ENCODE results near the gene MUC3A. TPM values are rescaled to one million over a fixed set of nuclear protein-coding genes. Genes with fewer than 3 reads are reported as not detected.
"Not testable (repeated sequence)": the region's sequence is repeated elsewhere in the genome, so short reads cannot be mapped to it uniquely, and the experiment has no call there.

MUC3A gene
- total and polyA plus RNA-seq, 2 of the 8 experiments (the other 6 are each of a cell fraction or from before 2014, with no cell fraction given), result 15.4 to 43.9 TPM

GRCh38 chr7:100998530-100998929 lies 49.2 kb downstream of the MUC3A start:
- H3K27ac ChIP-seq (ENCODE audit: low read depth, low read length); CTCF ChIA-PET (ENCODE audit: partially characterized antibody); H3K18ac ChIP-seq (ENCODE audit: extremely low read depth, low read length); H2BK15ac ChIP-seq (ENCODE audit: low read length); H4K8ac ChIP-seq (ENCODE audit: extremely low read depth, insufficient read depth, low read length); H2BK5ac ChIP-seq (ENCODE audit: low read depth, low read length); H2AK5ac ChIP-seq (ENCODE audit: low read depth, low read length); H3K23me2 ChIP-seq (ENCODE audit: low read depth, low read length); POLR2A ChIA-PET (ENCODE audit: partially characterized antibody); H3K14ac ChIP-seq (ENCODE audit: insufficient read length); H4K91ac ChIP-seq (replicated peaks; ENCODE audit: insufficient read length, low read length); H3K79me2 ChIP-seq (ENCODE audit: control insufficient read depth in 1 of 2, insufficient read depth in 2 of 2, low read length in 2 of 2); H2AFZ ChIP-seq (ENCODE audit: low read length); DNase-seq (ENCODE audit: low read depth in 1 of 2, low spot score in 2 of 2); FAIRE-seq; H2BK20ac ChIP-seq (ENCODE audit: low read length); H3K56ac ChIP-seq (replicated peaks; ENCODE audit: insufficient read length, low read depth, low read length); H3K79me1 ChIP-seq (ENCODE audit: low read depth, low read length); H3K27me3 ChIP-seq (replicated peaks in 1 of 4; ENCODE audit: control insufficient read depth in 3 of 4, extremely low read depth in 1 of 4, insufficient read depth in 3 of 4, low read length in 3 of 4); H4K5ac ChIP-seq (ENCODE audit: insufficient read length, low read depth, low read length); H3K4me2 ChIP-seq (ENCODE audit: insufficient read depth in 1 of 2, low read depth in 2 of 2, low read length in 2 of 2); H2BK120ac ChIP-seq (replicated peaks; ENCODE audit: low read depth, low read length); H3K4me3 ChIP-seq (ENCODE audit: extremely low read depth in 1 of 4, insufficient read depth in 2 of 4, low read depth in 3 of 4, low read length in 4 of 4); H3K4ac ChIP-seq (replicated peaks; ENCODE audit: insufficient read length, low read depth, low read length); H3K23ac ChIP-seq (ENCODE audit: insufficient read length); H3K4me1 ChIP-seq (replicated peaks in 1 of 4; ENCODE audit: control insufficient read depth in 3 of 4, insufficient read depth in 4 of 4, low read length in 3 of 4); H3K9ac ChIP-seq (replicated peaks in 1 of 4; ENCODE audit: extremely low read depth in 1 of 4, low read depth in 3 of 4, low read length in 3 of 4); H3K9me3 ChIP-seq (ENCODE audit: insufficient read depth in 2 of 2, low read depth in 1 of 2, low read length in 1 of 2); H2BK12ac ChIP-seq (ENCODE audit: low read depth, low read length); H3K36me3 ChIP-seq (ENCODE audit: control insufficient read depth in 2 of 4, insufficient read depth in 4 of 4, low read length in 3 of 4); H4K20me1 ChIP-seq (replicated peaks in 1 of 2; ENCODE audit: control insufficient read depth in 1 of 2, insufficient read depth in 2 of 2, low read length in 2 of 2): not testable (repeated sequence)
- 92% methylated on average over 6 of the region's 10 CpGs; no CpG with 5 or more reads in 1 of the 2 experiments for WGBS, 2 experiments (ENCODE audit: extremely low coverage in 1 of 2, insufficient coverage in 1 of 2, insufficient read length in 1 of 2, insufficient replicate concordance in 2 of 2, low coverage in 1 of 2, low lambda C conversion rate in 2 of 2, missing lambda C conversion rate in 1 of 2)

- H3K79me1 ChIP-seq (ENCODE audit: low read depth, low read length); H3K56ac ChIP-seq (replicated peaks; ENCODE audit: insufficient read length, low read depth, low read length); FAIRE-seq; H4K8ac ChIP-seq (ENCODE audit: extremely low read depth, insufficient read depth, low read length); H3K23me2 ChIP-seq (ENCODE audit: low read depth, low read length); H2AK5ac ChIP-seq (ENCODE audit: low read depth, low read length); H2BK12ac ChIP-seq (ENCODE audit: low read depth, low read length); CTCF ChIA-PET (ENCODE audit: partially characterized antibody); H3K4me1 ChIP-seq (replicated peaks in 1 of 4; ENCODE audit: control insufficient read depth in 3 of 4, insufficient read depth in 4 of 4, low read length in 3 of 4); H2BK20ac ChIP-seq (ENCODE audit: low read length); H4K20me1 ChIP-seq (replicated peaks in 1 of 2; ENCODE audit: control insufficient read depth in 1 of 2, insufficient read depth in 2 of 2, low read length in 2 of 2); H3K79me2 ChIP-seq (ENCODE audit: control insufficient read depth in 1 of 2, insufficient read depth in 2 of 2, low read length in 2 of 2); H4K91ac ChIP-seq (replicated peaks; ENCODE audit: insufficient read length, low read length); H3K9ac ChIP-seq (replicated peaks in 1 of 4; ENCODE audit: extremely low read depth in 1 of 4, low read depth in 3 of 4, low read length in 3 of 4); H2BK15ac ChIP-seq (ENCODE audit: low read length); POLR2A ChIA-PET (ENCODE audit: partially characterized antibody); DNase-seq (ENCODE audit: low read depth in 1 of 2, low spot score in 2 of 2); H3K18ac ChIP-seq (ENCODE audit: extremely low read depth, low read length); H2BK5ac ChIP-seq (ENCODE audit: low read depth, low read length); H3K14ac ChIP-seq (ENCODE audit: insufficient read length); H3K36me3 ChIP-seq (ENCODE audit: control insufficient read depth in 2 of 4, insufficient read depth in 4 of 4, low read length in 3 of 4); H2AFZ ChIP-seq (ENCODE audit: low read length); H3K27me3 ChIP-seq (replicated peaks in 1 of 4; ENCODE audit: control insufficient read depth in 3 of 4, extremely low read depth in 1 of 4, insufficient read depth in 3 of 4, low read length in 3 of 4); H3K4ac ChIP-seq (replicated peaks; ENCODE audit: insufficient read length, low read depth, low read length); H3K9me3 ChIP-seq (ENCODE audit: insufficient read depth in 2 of 2, low read depth in 1 of 2, low read length in 1 of 2); H4K5ac ChIP-seq (ENCODE audit: insufficient read length, low read depth, low read length); H3K4me2 ChIP-seq (ENCODE audit: insufficient read depth in 1 of 2, low read depth in 2 of 2, low read length in 2 of 2); H3K23ac ChIP-seq (ENCODE audit: insufficient read length); H2BK120ac ChIP-seq (replicated peaks; ENCODE audit: low read depth, low read length); H3K4me3 ChIP-seq (ENCODE audit: extremely low read depth in 1 of 4, insufficient read depth in 2 of 4, low read depth in 3 of 4, low read length in 4 of 4); H3K27ac ChIP-seq (ENCODE audit: low read depth, low read length): not testable (repeated sequence)
- no CpG with 5 or more reads among the region's 9 CpGs for WGBS, 2 experiments (ENCODE audit: extremely low coverage in 1 of 2, insufficient coverage in 1 of 2, insufficient read length in 1 of 2, insufficient replicate concordance in 2 of 2, low coverage in 1 of 2, low lambda C conversion rate in 2 of 2, missing lambda C conversion rate in 1 of 2)
Observed at GRCh38 chr7:100999334-100999733, 50.0 kb downstream of the MUC3A start.

All from H1 (cell line).